Cerebellar nuclear complex (tissue), 1 donor: ENCODE data around the gene PPP1R3G.
A peak's percentile ranks its signal among the peaks of the same experiment; 100 is the strongest.
"Not testable (repeated sequence)": the region's sequence is repeated elsewhere in the genome, so short reads cannot be mapped to it uniquely, and the experiment has no call there.

ENCODE experiments used
- DNase-seq, 2 experiments: peaks; one replicate each; lab custom pipeline; 2025; lab: John Stamatoyannopoulos, UW

The PPP1R3G gene

GRCh38 chr6:5120011-5120410 lies 34.9 kb downstream of the PPP1R3G start:
- no peak for DNase-seq

- not testable (repeated sequence) for DNase-seq
Observed at GRCh38 chr6:5120543-5120942, 35.4 kb downstream of the PPP1R3G start.

- no peak for DNase-seq
Observed at GRCh38 chr6:5121479-5121878, 36.3 kb downstream of the PPP1R3G start.

DNA sequence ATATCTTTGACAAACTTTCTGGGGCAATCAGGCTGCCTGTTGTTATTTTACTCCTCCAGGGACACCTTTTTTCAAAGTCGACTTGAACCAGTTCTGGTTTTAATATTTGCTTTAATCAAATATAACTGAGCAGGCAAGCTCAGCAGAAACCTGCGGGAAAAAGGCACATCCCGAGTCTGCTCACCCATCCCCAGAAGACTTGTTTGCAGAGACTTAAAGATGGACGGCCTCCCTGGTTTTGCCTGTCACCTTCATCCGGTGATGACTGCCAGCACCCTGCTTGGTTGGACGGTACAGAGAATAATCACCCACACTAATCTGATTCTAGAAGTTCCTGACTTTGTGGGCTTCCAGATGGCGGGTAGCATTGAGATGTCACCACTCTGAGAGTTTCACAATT lies 36.8 kb downstream of the PPP1R3G start:
- DNase-seq, result no peak

DNA sequence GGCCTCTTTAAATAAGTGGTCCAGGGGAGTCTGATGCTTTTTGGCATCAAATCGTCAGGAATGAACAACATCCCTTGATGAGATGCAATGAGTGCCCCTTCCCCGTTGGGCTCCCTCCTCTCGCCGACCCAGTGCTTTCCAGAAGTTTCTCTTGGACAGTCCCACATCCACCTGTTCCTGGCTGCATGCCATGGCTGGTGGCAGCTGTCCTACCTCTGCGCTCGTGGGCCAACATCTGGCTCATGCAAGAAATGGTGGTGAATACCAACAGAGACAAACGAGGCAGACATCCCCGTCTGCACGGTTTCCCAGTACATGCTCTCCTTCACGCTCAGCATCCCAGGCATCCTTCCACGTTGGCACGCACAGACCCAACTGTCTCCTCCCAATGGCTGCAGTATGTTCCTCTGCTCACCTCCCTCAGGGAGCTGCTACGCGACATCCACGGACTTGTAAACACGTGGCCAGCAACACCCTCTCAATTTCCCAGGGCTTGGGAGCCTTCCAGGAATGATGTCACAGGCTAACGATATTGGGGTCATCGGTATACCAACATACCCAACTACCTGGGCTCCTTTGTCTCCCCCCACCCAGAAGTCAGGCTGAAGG lies 37.5 kb downstream of the PPP1R3G start:
- DNase-seq, result no peak

- no peak for DNase-seq
Observed at GRCh38 chr6:5123296-5124143, 38.4 kb downstream of the PPP1R3G start.

DNA sequence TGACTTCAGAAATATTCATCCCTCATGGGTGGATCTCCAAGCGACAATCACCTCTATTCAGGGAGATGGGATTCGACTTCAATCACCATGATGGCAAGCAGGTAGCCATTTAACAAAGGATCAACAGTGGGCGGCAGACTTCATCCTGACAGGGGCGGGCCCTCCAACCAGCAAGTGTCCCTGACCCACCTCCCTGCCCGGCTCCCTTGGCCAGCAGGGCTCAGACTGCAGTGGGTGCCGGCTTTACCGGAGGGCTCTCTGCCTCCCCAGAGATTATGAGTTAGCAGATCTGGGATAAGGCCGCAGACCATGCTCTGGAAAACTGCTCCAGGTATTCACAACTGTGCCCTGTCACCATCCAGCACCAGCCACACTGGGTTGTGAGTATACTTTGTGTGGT lies 39.4 kb downstream of the PPP1R3G start:
- DNase-seq, result no peak

DNA sequence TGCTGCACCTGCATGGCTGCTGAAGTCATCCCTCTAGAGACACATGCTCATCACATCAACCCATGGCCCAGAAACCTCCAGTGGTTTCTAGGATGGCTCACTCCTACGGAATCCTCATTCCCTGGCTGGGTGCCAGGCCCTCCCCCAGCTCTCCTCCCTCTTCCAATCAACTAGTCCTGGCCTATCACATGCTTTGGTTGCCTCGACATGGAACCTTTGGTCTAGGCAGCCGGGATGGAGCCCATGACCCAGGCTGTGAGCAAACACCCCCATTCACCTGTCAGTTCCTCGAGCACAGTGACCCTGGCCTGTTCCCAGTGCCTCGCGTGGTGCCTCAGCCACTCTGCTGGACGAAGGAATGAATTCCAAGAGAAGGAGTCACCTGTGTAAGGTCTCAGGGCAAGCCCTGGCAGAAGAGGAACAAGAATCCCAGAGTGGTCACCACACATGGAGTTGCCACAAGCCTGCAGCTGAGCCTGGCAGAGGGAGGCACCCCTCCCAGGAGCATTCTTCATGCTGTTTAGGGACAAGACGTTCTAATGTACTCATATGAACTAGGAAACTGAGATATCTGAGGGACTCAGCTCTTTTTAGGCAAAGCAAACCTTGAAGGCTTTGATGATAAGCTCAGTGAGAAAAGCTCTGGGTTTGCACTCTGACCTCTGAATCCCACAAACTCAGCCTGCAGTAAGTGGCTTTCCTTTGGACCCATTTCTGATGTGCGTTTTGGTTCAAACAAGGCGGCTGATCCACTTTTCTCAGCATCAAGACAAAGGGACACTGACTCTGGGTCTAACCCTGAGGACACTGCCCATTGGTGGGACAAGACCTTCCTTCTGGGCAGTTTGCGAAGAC lies 40.2 kb downstream of the PPP1R3G start:
- DNase-seq, result no peak

DNA sequence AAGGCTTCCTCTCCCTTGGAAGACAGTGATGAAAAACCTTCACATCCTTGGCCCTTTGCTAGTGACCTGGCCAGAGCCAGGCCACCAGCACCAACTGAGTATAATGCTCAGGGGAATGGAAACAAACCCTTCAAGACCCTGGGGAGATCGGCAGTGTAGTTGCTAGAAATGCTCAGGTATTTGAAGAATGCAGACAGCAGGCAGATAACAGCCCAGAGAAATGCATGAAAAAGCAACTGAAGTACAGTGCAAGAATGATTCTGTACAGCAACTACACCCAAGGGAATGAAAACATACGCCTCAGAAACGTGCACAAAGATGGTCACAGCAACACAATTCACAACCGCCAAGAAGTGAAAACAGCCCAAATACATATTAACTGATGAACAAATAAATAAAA lies 41.1 kb downstream of the PPP1R3G start:
- no peak for DNase-seq

GRCh38 chr6:5127106-5127687 lies 42.1 kb downstream of the PPP1R3G start:
- no peak for DNase-seq

DNA sequence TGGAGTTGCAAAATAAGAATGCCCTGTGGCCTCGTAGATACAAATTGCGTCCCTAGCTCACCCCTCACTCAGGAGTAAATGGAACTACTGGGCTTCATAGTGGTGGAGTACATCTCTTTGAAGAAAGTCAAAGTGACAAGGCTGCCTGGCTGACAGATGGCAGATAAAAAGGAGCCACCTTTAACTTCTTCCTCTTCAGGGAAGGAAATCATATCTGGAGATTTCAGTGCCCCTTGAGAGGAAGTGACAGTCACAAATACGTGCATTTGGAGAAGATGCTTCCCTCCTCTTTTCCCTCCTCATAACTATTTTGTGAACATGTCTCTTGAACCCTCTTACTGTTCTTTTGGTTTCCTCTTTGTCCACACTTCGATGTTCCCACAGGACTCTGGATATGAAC lies 43.2 kb downstream of the PPP1R3G start:
- DNase-seq, result no peak

DNA sequence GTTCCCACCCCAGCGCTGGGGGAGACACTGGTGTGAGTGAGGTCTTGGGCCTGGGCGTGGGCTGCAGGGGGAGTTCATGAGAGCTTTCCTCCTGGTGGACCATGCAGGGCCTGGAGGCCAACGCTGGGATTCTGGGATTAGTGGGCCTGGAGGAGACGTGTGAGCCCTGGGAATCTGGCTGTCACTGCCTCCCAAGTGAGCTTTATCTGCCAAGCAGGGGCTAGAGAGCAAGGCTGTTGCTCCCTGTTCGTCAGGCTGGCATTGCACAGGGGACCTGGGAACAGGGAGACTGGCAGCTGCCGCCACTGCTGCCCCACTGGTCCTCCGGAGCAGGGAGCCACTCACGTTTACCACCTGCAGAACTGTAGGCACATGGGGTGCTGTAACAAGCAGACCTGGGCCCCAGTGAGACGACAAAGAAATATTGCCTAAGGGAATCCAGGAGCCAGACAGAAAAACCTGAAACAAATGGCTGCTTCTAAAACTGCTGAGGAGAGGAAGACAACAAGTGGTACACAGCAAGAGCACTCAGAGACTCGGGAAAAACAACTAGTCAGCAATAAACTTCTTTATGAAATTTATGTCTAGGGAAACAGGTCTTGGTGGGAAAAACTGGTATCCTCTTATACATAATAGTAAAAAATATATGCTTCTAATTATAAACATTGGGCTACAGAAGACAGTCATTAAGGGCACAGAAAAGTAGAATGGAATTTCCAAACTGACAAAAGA lies 45.2 kb downstream of the PPP1R3G start:
- DNase-seq, result no peak

DNA sequence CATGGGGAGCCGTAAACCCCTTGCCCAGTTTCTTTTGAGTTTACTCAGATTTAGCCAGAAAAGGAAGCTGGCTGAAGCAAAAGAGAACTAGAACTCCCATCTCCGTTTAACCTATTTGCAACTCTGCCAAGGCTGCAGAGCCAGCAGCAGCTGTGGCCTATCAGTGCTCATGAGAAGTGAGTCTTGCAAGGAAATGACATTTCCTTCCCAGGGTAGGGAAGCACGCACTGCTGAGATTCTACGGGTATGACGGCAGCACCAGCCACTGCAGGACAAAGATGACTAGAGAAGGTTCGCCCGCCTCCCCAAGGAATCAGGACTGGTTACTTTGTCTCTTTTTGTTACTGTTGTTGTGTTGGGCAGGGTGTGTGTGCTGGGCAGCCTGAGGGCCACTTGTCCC lies 47.6 kb downstream of the PPP1R3G start:
- DNase-seq, result peak in 1 of 2 experiments; percentile 2

GRCh38 chr6:5133943-5134342 lies 48.8 kb downstream of the PPP1R3G start:
- no peak for DNase-seq

DNA sequence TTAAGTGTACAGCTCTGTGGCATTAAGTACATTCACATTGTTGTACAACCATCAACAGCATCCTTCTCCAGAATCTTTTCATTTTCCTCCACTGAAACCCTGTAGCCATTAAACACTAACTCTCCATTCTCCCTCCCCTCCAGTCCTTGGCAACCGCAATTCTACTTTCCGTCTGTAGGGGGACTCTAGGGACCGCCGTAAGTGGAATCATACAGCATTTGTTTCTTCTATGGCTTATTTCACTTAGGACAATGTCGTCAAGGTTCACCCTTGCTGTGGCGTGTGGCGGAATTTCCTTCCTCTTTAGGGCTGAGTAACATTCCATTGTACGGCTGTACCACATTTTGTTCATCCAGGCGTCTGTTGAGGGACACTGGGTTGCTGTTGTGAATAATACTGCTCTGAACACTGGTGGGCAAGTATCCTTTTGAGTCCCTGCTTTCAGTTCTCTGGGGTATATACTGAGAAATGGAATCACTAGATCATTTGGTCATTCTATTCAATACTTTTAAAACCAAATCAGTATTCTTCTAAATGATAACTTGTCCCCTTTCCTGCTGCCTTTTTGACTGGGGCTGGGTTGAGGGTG lies 50.7 kb downstream of the PPP1R3G start:
- DNase-seq, result no peak

- DNase-seq, result no peak
Observed at GRCh38 chr6:5136851-5137250, 51.7 kb downstream of the PPP1R3G start.
